Stomach (tissue), 9 donors: ENCODE results near the gene IL20RB. TPM values are rescaled to one million over a fixed set of nuclear protein-coding genes. Genes with fewer than 3 reads are reported as not detected.

Source experiments
- DNase-seq, 2 donors: peaks; one replicate each; pipeline versions ENCODE4 v3.0.0 to v3.0.0-alpha.2; 2013 to 2019
- H3K27ac ChIP-seq, 5 donors: fragments of 200-600 bp in 4 of 5; sonication (generic) in 4 of 5; one replicate each; pipeline ENCODE4 v1.5.1; 2013 to 2019; ENCODE audit warnings: mild to moderate bottlenecking in 1 of 5, moderate library complexity in 1 of 5
- H3K27me3 ChIP-seq, 3 donors: fragments of 200-600 bp; sonication (generic); one replicate each; pipeline ENCODE4 v1.5.1; 2017 to 2019; ENCODE audit warnings: mixed run types in 1 of 3
- H3K36me3 ChIP-seq, 4 donors: fragments of 200-600 bp; sonication (generic); 1 replicate in 3 of 4; 2 replicates in 1 of 4; pipeline ENCODE4 v1.5.1; 2016 to 2019
- H3K4me1 ChIP-seq, 4 donors: fragments of 200-600 bp; sonication (generic); one replicate each; pipeline ENCODE4 v1.5.1; 2016 to 2019
- H3K4me3 ChIP-seq, 4 donors: fragments of 200-600 bp; sonication (generic) in 3 of 4; one replicate each; pipeline ENCODE4 v1.5.1; 2016 to 2019; ENCODE audit warnings: mild to moderate bottlenecking in 1 of 4
- H3K9me3 ChIP-seq, 4 donors: fragments of 200-600 bp; sonication (generic); one replicate each; pipeline ENCODE4 v1.5.1; 2016 to 2019
- CTCF ChIP-seq, 7 experiments: fragments of 450-650 bp in 4 of 7; fragments of 200-600 bp in 3 of 7; sonication (generic) in 3 of 7; IDR thresholded peaks; one replicate each; pipeline ENCODE4 v1.5.1; 2016 to 2019; ENCODE audit warnings: antibody characterized with exemption in 7 of 7, control low read depth in 2 of 7, mild to moderate bottlenecking in 1 of 7
- EP300 ChIP-seq: sonication (generic); formaldehyde crosslinking; IDR thresholded peaks from one replicate; pipeline ENCODE4 v1.6.1; 2017; ENCODE audit warnings: antibody characterized with exemption
- POLR2A ChIP-seq, 4 donors: fragments of 450-650 bp; IDR thresholded peaks; one replicate each; pipeline ENCODE4 v1.6.1; 2016; ENCODE audit warnings: antibody characterized with exemption in 4 of 4, control low read depth in 2 of 4, mild to moderate bottlenecking in 1 of 4, moderate library complexity in 1 of 4
- POLR2AphosphoS5 ChIP-seq, 3 donors: sonication (generic); formaldehyde crosslinking; IDR thresholded peaks; one replicate each; pipeline ENCODE4 v1.6.1; 2016; ENCODE audit warnings: antibody characterized with exemption in 3 of 3
- WGBS, 5 donors: extraction: QIAGEN DNeasy Blood & Tissue Kit in 3 of 5; methylation state at CpG; one replicate each; pipeline versions ENCODE4 v1.1.5 to v1.1.7; 2013 to 2018; 5-methylcytosine and 5-hydroxymethylcytosine counted together
- intact Hi-C: fragments of 100-400 bp; cut with DNase I; formaldehyde crosslinking; loops from one replicate; pipeline ENCODE4 v1.15.1; 2023; ENCODE audit warnings: low total_unique reads
- polyA plus RNA-seq, 3 donors: library from polyadenylated mRNA; stranded (reverse); fragments of 200-250 nt; gene quantifications; one replicate each; pipeline ENCODE4 v1.2.3, GENCODE V29; 2013
- total RNA-seq, 5 donors: library from RNA; depleted of rRNA; stranded (reverse); fragments of >200 nt; gene quantifications; one replicate each; pipeline versions ENCODE4 v1.1.0 to v1.2.3, GENCODE V29; 2014 to 2016
- donor health status: healthy with polysubstance abuse.
- donor health status: Bipolar disorder and iron deficiency.
- donor health status: healthy.

Gene IL20RB
- total and polyA plus RNA-seq, 8 donors = 0.46 to 37.3 (median 1.3) TPM; not detected in 3

GRCh38 chr3:137041251-137041650, 83.5 kb downstream of the IL20RB start:
- intact Hi-C loops = no loop called here
- 33 to 64% (median 46%) methylated on average over 2 of the region's 2 CpGs for WGBS, 5 donors
- Histone ChIP-seq H3K27me3 (peaks cover 0 to 14% (median 0%) of the 10 kb centered on the region in 3 donors), H3K4me1 (no peaks in the 10 kb centered on the region), H3K36me3 (no peaks in the 10 kb centered on the region), H3K4me3 (no peak overlapping the region), H3K27ac (no peak overlapping the region), H3K9me3 (no peaks in the 10 kb centered on the region)
- DNase-seq = no peak
- no peak for TF ChIP-seq CTCF (IDR thresholded peaks at IDR 0.05)
- no peak for TF ChIP-seq EP300
- no peak for TF ChIP-seq POLR2AphosphoS5 (IDR thresholded peaks at IDR 0.05)
- TF ChIP-seq POLR2A (IDR thresholded peaks at IDR 0.05) = no peak

- intact Hi-C loops = no loop called here
- Histone ChIP-seq H3K4me1 (no peaks in the 10 kb centered on the region), H3K27me3 (peaks cover 0 to 14% (median 0%) of the 10 kb centered on the region in 3 donors), H3K27ac (no peak overlapping the region), H3K9me3 (no peaks in the 10 kb centered on the region), H3K4me3 (no peak overlapping the region), H3K36me3 (no peaks in the 10 kb centered on the region)
- TF ChIP-seq CTCF (IDR thresholded peaks at IDR 0.05) = no peak
- no peak for TF ChIP-seq EP300
- no peak for TF ChIP-seq POLR2AphosphoS5 (IDR thresholded peaks at IDR 0.05)
- TF ChIP-seq POLR2A (IDR thresholded peaks at IDR 0.05) = no peak
- 68 to 87% (median 87%) methylated on average over 4 of the region's 4 CpGs for whole genome bisulfite sequencing, 5 donors
- DNase-seq = no peak
Measured at GRCh38 chr3:137041686-137042085, 83.9 kb downstream of the IL20RB start.

- Histone ChIP-seq H3K4me1 (no peaks in the 10 kb centered on the region), H3K27ac (no peak overlapping the region), H3K4me3 (no peak overlapping the region), H3K27me3 (peaks cover 0 to 21% (median 0%) of the 10 kb centered on the region in 3 donors), H3K9me3 (no peaks in the 10 kb centered on the region), H3K36me3 (no peaks in the 10 kb centered on the region)
- WGBS, 5 donors = 68 to 75% (median 72%) methylated on average over 4 of the region's 4 CpGs
- TF ChIP-seq EP300 (no peak), POLR2A (IDR thresholded peaks at IDR 0.05) (no peak), CTCF (IDR thresholded peaks at IDR 0.05) (no peak), POLR2AphosphoS5 (IDR thresholded peaks at IDR 0.05) (no peak)
- intact Hi-C loops = no loop called here
- no peak for DNase-seq
Measured at GRCh38 chr3:137046747-137047146, 89.0 kb downstream of the IL20RB start.

- TF ChIP-seq POLR2AphosphoS5 (IDR thresholded peaks at IDR 0.05) = no peak
- Histone ChIP-seq H3K9me3 (no peaks in the 10 kb centered on the region), H3K4me1 (no peaks in the 10 kb centered on the region), H3K27ac (no peak overlapping the region), H3K27me3 (peaks cover 0 to 21% (median 0%) of the 10 kb centered on the region in 3 donors), H3K4me3 (no peak overlapping the region), H3K36me3 (no peaks in the 10 kb centered on the region)
- intact Hi-C loops = no loop called here
- no peak for DNase-seq
- 72 to 83% (median 74%) methylated on average over 4 of the region's 4 CpGs for WGBS, 5 donors
Measured at GRCh38 chr3:137047240-137047639, 89.5 kb downstream of the IL20RB start.

GRCh38 chr3:137050281-137050680, 92.5 kb downstream of the IL20RB start:
- TF ChIP-seq POLR2AphosphoS5 (IDR thresholded peaks at IDR 0.05) (no peak), CTCF (IDR thresholded peaks at IDR 0.05) (no peak), POLR2A (IDR thresholded peaks at IDR 0.05) (no peak), EP300 (no peak)
- no peak for DNase-seq
- Histone ChIP-seq H3K4me3 (no peak overlapping the region), H3K36me3 (no peaks in the 10 kb centered on the region), H3K27me3 (peaks cover 0 to 13% (median 0%) of the 10 kb centered on the region in 3 donors), H3K27ac (no peak overlapping the region), H3K4me1 (no peaks in the 10 kb centered on the region), H3K9me3 (no peaks in the 10 kb centered on the region)
- 43 to 75% (median 59%) methylated on average over 3 of the region's 3 CpGs for WGBS, 5 donors
- intact Hi-C loops = no loop called here
